ENCODE measurements around the gene HS3ST1. TPM values are rescaled to one million over a fixed set of nuclear protein-coding genes. Genes with fewer than 3 reads are reported as not detected.

Gene HS3ST1
- total RNA-seq, 2 experiments from 2014 or later = not detected

- ChIA-PET POLR2A (interaction anchor here (0.5 kb wide), 1 partner anchor 143 kb away, joined by 3 read pairs; no protein-coding TSS in a partner anchor), CTCF (no interaction called here)
- Mint-ChIP-seq H3K9me3 (no peaks in the 10 kb centered on the region), H3K4me1 (ENCODE audit: low read depth) (no peaks in the 10 kb centered on the region), H3K27ac (no peak overlapping the region), H3K27me3 (no peaks in the 10 kb centered on the region), H3K4me3 (no peak overlapping the region), H3K36me3 (ENCODE audit: low read depth) (no peaks in the 10 kb centered on the region)
- peak; percentile 45 for DNase-seq
- TF ChIP-seq CTCF (IDR thresholded peaks at IDR 0.05) = peak; percentile 34
- intact Hi-C loops (cut with micrococcal nuclease) = no loop called here
- peak; percentile 55 for ATAC-seq
These were observed 10.1 kb downstream of the HS3ST1 start for GRCh38 chr4:11418610-11419009.

- intact Hi-C loops (cut with micrococcal nuclease) = no loop called here
- no peak for DNase-seq
- TF ChIP-seq CTCF (IDR thresholded peaks at IDR 0.05) = no peak
- Mint-ChIP-seq H3K4me1 (ENCODE audit: low read depth) (no peaks in the 10 kb centered on the region), H3K27me3 (no peaks in the 10 kb centered on the region), H3K36me3 (ENCODE audit: low read depth) (no peaks in the 10 kb centered on the region), H3K27ac (no peak overlapping the region), H3K4me3 (no peak overlapping the region), H3K9me3 (no peaks in the 10 kb centered on the region)
- ChIA-PET CTCF (no interaction called here), POLR2A (no interaction called here)
- ATAC-seq = no peak
These were observed 12.0 kb downstream of the HS3ST1 start for GRCh38 chr4:11416767-11417113.

GRCh38 chr4:11416071-11416766, 12.5 kb downstream of the HS3ST1 start:
- CTCF ChIA-PET = interaction anchor here (1.8 kb wide), 1 partner anchor 8 kb away, joined by 5 read pairs; no protein-coding TSS in a partner anchor
- no peaks in the 10 kb centered on the region for H3K27me3 Mint-ChIP-seq
- POLR2A ChIA-PET = no interaction called here
- no peak for TF ChIP-seq CTCF (IDR thresholded peaks at IDR 0.05)
- no peaks in the 10 kb centered on the region for H3K4me1 Mint-ChIP-seq (ENCODE audit: low read depth)
- H3K27ac Mint-ChIP-seq = no peak overlapping the region
- H3K9me3 Mint-ChIP-seq = no peaks in the 10 kb centered on the region
- no peak for DNase-seq
- no peak overlapping the region for H3K4me3 Mint-ChIP-seq
- H3K36me3 Mint-ChIP-seq (ENCODE audit: low read depth) = no peaks in the 10 kb centered on the region
- intact Hi-C loops (cut with micrococcal nuclease) = no loop called here
- ATAC-seq = no peak

GRCh38 chr4:11415409-11416070, 13.2 kb downstream of the HS3ST1 start:
- POLR2A ChIA-PET = no interaction called here
- CTCF ChIA-PET = interaction anchor here (1.8 kb wide), 1 partner anchor 9 kb away, joined by 5 read pairs; no protein-coding TSS in a partner anchor
- no peak for TF ChIP-seq CTCF (IDR thresholded peaks at IDR 0.05)
- no peaks in the 10 kb centered on the region for H3K36me3 Mint-ChIP-seq (ENCODE audit: low read depth)
- no peak overlapping the region for H3K27ac Mint-ChIP-seq
- H3K27me3 Mint-ChIP-seq = no peaks in the 10 kb centered on the region
- ATAC-seq = no peak
- no peaks in the 10 kb centered on the region for H3K4me1 Mint-ChIP-seq (ENCODE audit: low read depth)
- H3K9me3 Mint-ChIP-seq = no peaks in the 10 kb centered on the region
- DNase-seq = no peak
- intact Hi-C loops (cut with micrococcal nuclease) = no loop called here
- no peak overlapping the region for H3K4me3 Mint-ChIP-seq

- no peak for ATAC-seq
- CTCF ChIA-PET = interaction anchor here (0.6 kb wide), 1 partner anchor 12 kb away, joined by 3 read pairs; no protein-coding TSS in a partner anchor
These were observed 16.5 kb downstream of the HS3ST1 start for GRCh38 chr4:11412211-11412610.

More at GRCh38 chr4:11412211-11412610, 16.5 kb downstream of the HS3ST1 start:
- Mint-ChIP-seq H3K36me3 (ENCODE audit: low read depth) (no peaks in the 10 kb centered on the region), H3K4me3 (no peak overlapping the region), H3K9me3 (no peaks in the 10 kb centered on the region), H3K27ac (no peak overlapping the region), H3K4me1 (ENCODE audit: low read depth) (no peaks in the 10 kb centered on the region), H3K27me3 (no peaks in the 10 kb centered on the region)
- POLR2A ChIA-PET = no interaction called here
- intact Hi-C loops (cut with micrococcal nuclease) = no loop called here
- no peak for TF ChIP-seq CTCF (IDR thresholded peaks at IDR 0.05)
- no peak for DNase-seq

All from activated CD8-positive, alpha-beta T cell treated with anti-CD3 and anti-CD28 coated beads for 36 hours (primary cell).